ENCODE results near the gene ITM2C. TPM values are rescaled to one million over a fixed set of nuclear protein-coding genes. Genes with fewer than 3 reads are reported as not detected.

Gene ITM2C
- total and polyA plus RNA-seq, 2 of the 8 experiments (the other 6 are each of a cell fraction or from before 2014, with no cell fraction given), result 362 to 742 TPM

- no peak for FAIRE-seq
- H3K56ac ChIP-seq (replicated peaks; ENCODE audit: insufficient read length, low read depth, low read length), result no peak overlapping the region
- peaks cover 0 to 19% (median 9%) of the 10 kb centered on the region in 4 experiments; a peak in 5 of 8 replicates for H3K36me3 ChIP-seq (ENCODE audit: control insufficient read depth in 2 of 4, insufficient read depth in 4 of 4, low read length in 3 of 4)
- no peak overlapping the region; the same call in 1 of the 2 replicates for H3K27ac ChIP-seq (ENCODE audit: low read depth, low read length)
- no peak overlapping the region for H2AK5ac ChIP-seq (ENCODE audit: low read depth, low read length)
- H3K23me2 ChIP-seq (ENCODE audit: low read depth, low read length), result no peaks in the 10 kb centered on the region
- no peak overlapping the region for H2BK20ac ChIP-seq (ENCODE audit: low read length)
- DNase-seq (ENCODE audit: low read depth in 1 of 2, low spot score in 2 of 2), result no peak
- H2BK5ac ChIP-seq (ENCODE audit: low read depth, low read length), result no peak overlapping the region
- H2BK12ac ChIP-seq (ENCODE audit: low read depth, low read length), result no peak overlapping the region
- H3K23ac ChIP-seq (ENCODE audit: insufficient read length), result no peak overlapping the region
- no peak overlapping the region for H3K4me2 ChIP-seq (ENCODE audit: insufficient read depth in 1 of 2, low read depth in 2 of 2, low read length in 2 of 2)
- H3K18ac ChIP-seq (ENCODE audit: extremely low read depth, low read length), result no peak overlapping the region
- peaks cover 0 to 3% of the 10 kb centered on the region in 2 experiments for H4K20me1 ChIP-seq (replicated peaks in 1 of 2; ENCODE audit: control insufficient read depth in 1 of 2, insufficient read depth in 2 of 2, low read length in 2 of 2)
- H4K91ac ChIP-seq (replicated peaks; ENCODE audit: insufficient read length, low read length), result no peak overlapping the region
- 92% methylated on average over 13 of the region's 13 CpGs; no CpG with 5 or more reads in 1 of the 2 experiments for WGBS, 2 experiments (ENCODE audit: extremely low coverage in 1 of 2, insufficient coverage in 1 of 2, insufficient read length in 1 of 2, insufficient replicate concordance in 2 of 2, low coverage in 1 of 2, low lambda C conversion rate in 2 of 2, missing lambda C conversion rate in 1 of 2)
- H3K4me3 ChIP-seq (ENCODE audit: extremely low read depth in 1 of 4, insufficient read depth in 2 of 4, low read depth in 3 of 4, low read length in 4 of 4), result no peak overlapping the region
- H3K9me3 ChIP-seq (ENCODE audit: insufficient read depth in 2 of 2, low read depth in 1 of 2, low read length in 1 of 2), result no peaks in the 10 kb centered on the region
- H3K27me3 ChIP-seq (replicated peaks in 1 of 4; ENCODE audit: control insufficient read depth in 3 of 4, extremely low read depth in 1 of 4, insufficient read depth in 3 of 4, low read length in 3 of 4), result no peaks in the 10 kb centered on the region; a peak in 1 of 7 replicates
- ChIA-PET CTCF (ENCODE audit: partially characterized antibody) (interaction anchor here (1.2 to 4.6 kb wide), 9 partner anchors 7 to 189 kb away, joined by 3 to 30 read pairs (median 24); partner anchors contain the start of gene GPR55), POLR2A (ENCODE audit: partially characterized antibody) (interaction anchor here (0.7 to 1.6 kb wide), 2 partner anchors 112 to 125 kb away, joined by 3 read pairs; no protein-coding TSS in a partner anchor)
- H3K4me1 ChIP-seq (replicated peaks in 1 of 4; ENCODE audit: control insufficient read depth in 3 of 4, insufficient read depth in 4 of 4, low read length in 3 of 4), result peaks cover 0 to 6% (median 1%) of the 10 kb centered on the region in 4 experiments; a peak in 3 of 7 replicates
- no peak overlapping the region for H3K9ac ChIP-seq (replicated peaks in 1 of 4; ENCODE audit: extremely low read depth in 1 of 4, low read depth in 3 of 4, low read length in 3 of 4)
- H2BK120ac ChIP-seq (replicated peaks; ENCODE audit: low read depth, low read length), result no peak overlapping the region
- H3K79me1 ChIP-seq (ENCODE audit: low read depth, low read length), result no peaks in the 10 kb centered on the region
- H2BK15ac ChIP-seq (ENCODE audit: low read length), result no peak overlapping the region
- H4K8ac ChIP-seq (ENCODE audit: extremely low read depth, insufficient read depth, low read length), result peak overlapping the region; percentile 64; the same call in 1 of the 2 replicates
- H3K14ac ChIP-seq (ENCODE audit: insufficient read length), result no peak overlapping the region
- no peak overlapping the region for H4K5ac ChIP-seq (ENCODE audit: insufficient read length, low read depth, low read length)
- H3K4ac ChIP-seq (replicated peaks; ENCODE audit: insufficient read length, low read depth, low read length), result no peak overlapping the region
- H2AFZ ChIP-seq (ENCODE audit: low read length), result no peak overlapping the region
- no peaks in the 10 kb centered on the region for H3K79me2 ChIP-seq (ENCODE audit: control insufficient read depth in 1 of 2, insufficient read depth in 2 of 2, low read length in 2 of 2)
These were observed 42.7 kb upstream of the ITM2C start for GRCh38 chr2:230821991-230822520.
